Measurements from ENCODE around the gene ERG.

The ERG gene

DNA sequence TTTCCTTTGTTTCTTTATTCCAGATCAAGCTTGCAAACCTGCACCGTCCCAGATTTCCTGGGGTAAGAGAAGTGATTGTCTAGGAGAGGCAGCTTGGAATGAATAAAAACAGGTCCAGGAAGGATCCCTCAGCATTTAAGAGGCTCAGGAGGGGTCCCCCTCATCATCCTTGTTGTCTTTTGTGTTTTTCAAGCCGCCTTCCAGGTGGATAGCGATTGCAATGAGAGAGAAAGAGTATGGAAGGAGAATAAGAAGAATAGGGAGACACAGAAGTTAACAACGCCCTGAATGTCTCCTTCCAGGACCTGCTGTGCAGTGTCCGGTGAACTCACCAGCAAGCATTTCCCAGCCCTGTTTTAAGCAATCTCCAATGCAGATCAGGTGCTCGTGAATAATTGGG, 8.5 kb downstream of the ERG start:
- TF ChIP-seq SIN3A (IDR thresholded peaks at IDR 0.05; ENCODE audit: borderline replicate concordance, insufficient read depth, low read length) (no peak), FOXP2 (optimal IDR thresholded peaks at IDR 0.05; ENCODE audit: borderline replicate concordance, extremely low read depth, extremely low read length, insufficient read depth) (no peak), TAF1 (IDR thresholded peaks at IDR 0.05; ENCODE audit: borderline replicate concordance, insufficient read depth, low read length) (no peak), REST (IDR thresholded peaks at IDR 0.05; ENCODE audit: insufficient read depth in 1 of 2, low read depth in 2 of 2, low read length in 2 of 2) (no peak), POLR2AphosphoS5 (IDR thresholded peaks at IDR 0.05; ENCODE audit: low read depth, low read length) (no peak)

DNA sequence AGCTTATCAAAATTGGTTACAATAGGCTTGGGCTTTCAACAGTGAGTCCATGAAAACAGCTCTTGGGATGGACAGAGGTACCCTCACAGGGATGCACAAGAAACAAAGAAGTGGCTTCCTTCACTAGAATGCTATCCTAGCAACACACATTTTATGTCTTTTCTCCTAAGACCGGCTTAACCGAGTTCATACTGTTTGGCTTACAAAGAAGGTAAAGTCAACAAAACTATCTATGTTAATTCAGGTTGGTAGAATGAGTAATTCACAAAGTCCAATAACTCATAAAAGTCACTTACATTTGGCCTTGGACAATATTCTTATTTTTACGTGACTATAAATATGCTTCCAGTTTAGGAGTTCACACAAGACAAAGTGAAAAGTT, 9.0 kb downstream of the ERG start:
- no peak for TF ChIP-seq SIN3A (IDR thresholded peaks at IDR 0.05; ENCODE audit: borderline replicate concordance, insufficient read depth, low read length)
- no peak for TF ChIP-seq REST (IDR thresholded peaks at IDR 0.05; ENCODE audit: insufficient read depth in 1 of 2, low read depth in 2 of 2, low read length in 2 of 2)
- TF ChIP-seq POLR2AphosphoS5 (IDR thresholded peaks at IDR 0.05; ENCODE audit: low read depth, low read length) = no peak
- TF ChIP-seq FOXP2 (optimal IDR thresholded peaks at IDR 0.05; ENCODE audit: borderline replicate concordance, extremely low read depth, extremely low read length, insufficient read depth) = no peak
- TF ChIP-seq TAF1 (IDR thresholded peaks at IDR 0.05; ENCODE audit: borderline replicate concordance, insufficient read depth, low read length) = no peak

DNA sequence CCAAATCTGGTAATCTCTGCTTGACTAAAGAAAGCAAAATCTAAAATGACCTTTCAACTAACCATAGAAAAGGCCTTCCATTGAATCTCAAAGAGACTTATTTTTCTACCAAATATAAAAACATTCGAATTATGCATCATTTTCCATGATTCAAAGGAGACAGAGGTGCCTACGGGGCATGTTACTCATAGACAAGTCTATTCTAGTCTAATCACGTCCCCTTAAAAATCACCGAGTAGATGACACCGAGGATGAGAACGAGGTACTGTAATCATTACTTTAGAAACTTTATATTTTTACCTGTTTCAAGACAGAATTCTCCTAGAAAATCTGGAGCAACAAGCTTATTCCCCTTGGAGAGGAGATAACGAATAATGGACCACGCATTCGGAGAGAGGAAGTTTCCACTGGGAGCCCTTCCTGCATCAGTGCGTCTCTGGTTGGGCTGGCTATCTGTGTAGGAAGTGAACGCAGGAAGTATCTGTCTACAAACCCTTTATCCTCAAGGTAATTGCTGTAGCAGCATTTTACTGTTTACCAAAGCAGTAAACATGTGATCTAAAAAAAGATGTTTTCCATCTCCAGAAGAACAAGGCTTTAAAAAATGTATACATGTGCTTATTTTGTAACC, 9.5 kb downstream of the ERG start:
- TF ChIP-seq POLR2AphosphoS5 (IDR thresholded peaks at IDR 0.05; ENCODE audit: low read depth, low read length) (no peak), TAF1 (IDR thresholded peaks at IDR 0.05; ENCODE audit: borderline replicate concordance, insufficient read depth, low read length) (no peak), FOXP2 (optimal IDR thresholded peaks at IDR 0.05; ENCODE audit: borderline replicate concordance, extremely low read depth, extremely low read length, insufficient read depth) (no peak), REST (IDR thresholded peaks at IDR 0.05; ENCODE audit: insufficient read depth in 1 of 2, low read depth in 2 of 2, low read length in 2 of 2) (no peak), SIN3A (IDR thresholded peaks at IDR 0.05; ENCODE audit: borderline replicate concordance, insufficient read depth, low read length) (no peak)

- TF ChIP-seq SIN3A (IDR thresholded peaks at IDR 0.05; ENCODE audit: borderline replicate concordance, insufficient read depth, low read length) = no peak
- TF ChIP-seq FOXP2 (optimal IDR thresholded peaks at IDR 0.05; ENCODE audit: borderline replicate concordance, extremely low read depth, extremely low read length, insufficient read depth) = no peak
- TF ChIP-seq REST (IDR thresholded peaks at IDR 0.05; ENCODE audit: insufficient read depth in 1 of 2, low read depth in 2 of 2, low read length in 2 of 2) = no peak
- no peak for TF ChIP-seq POLR2AphosphoS5 (IDR thresholded peaks at IDR 0.05; ENCODE audit: low read depth, low read length)
- no peak for TF ChIP-seq TAF1 (IDR thresholded peaks at IDR 0.05; ENCODE audit: borderline replicate concordance, insufficient read depth, low read length)
Observed at GRCh38 chr21:38487901-38488639, 10.2 kb downstream of the ERG start.
